Stimulated activated naive CD8-positive, alpha-beta T cell treated with anti-CD3 and anti-CD28 coated beads, Interleukin-15, amount 100 ng/mL, for 72 hours (primary cell): ENCODE results near the gene XAGE2.
"Not testable (repeated sequence)": the region's sequence is repeated elsewhere in the genome, so short reads cannot be mapped to it uniquely, and the experiment has no call there.

ENCODE experiments used
- ATAC-seq: fragments of 150-1000 bp; cut with Tn5 transposase; 2 replicates; pipeline ENCODE4 v1.10.0; 2021; ENCODE audit warnings: mild to moderate bottlenecking, moderate library complexity
- DNase-seq, 2 donors: peaks; one replicate each; pipeline ENCODE4 v3.0.0; 2021 to 2022
- H3K27ac Mint-ChIP-seq, 2 donors: one replicate each; pipeline ENCODE4 v1.8.0; 2022; ENCODE audit warnings: mild to moderate bottlenecking in 2 of 2, mixed read lengths in 2 of 2, moderate library complexity in 2 of 2
- H3K27me3 Mint-ChIP-seq: one replicate; pipeline ENCODE4 v1.8.0; 2022; ENCODE audit warnings: mixed read lengths
- H3K4me1 Mint-ChIP-seq: one replicate; pipeline ENCODE4 v1.8.0; 2022; ENCODE audit warnings: mild to moderate bottlenecking, mixed read lengths
- H3K4me3 Mint-ChIP-seq, 2 donors: one replicate each; pipeline ENCODE4 v1.8.0; 2022; ENCODE audit warnings: mild to moderate bottlenecking in 2 of 2, mixed read lengths in 2 of 2, moderate library complexity in 1 of 2
- H3K9me3 Mint-ChIP-seq, 2 donors: one replicate each; pipeline ENCODE4 v1.8.0; 2022; ENCODE audit warnings: mixed read lengths in 2 of 2

Gene XAGE2, protein sequence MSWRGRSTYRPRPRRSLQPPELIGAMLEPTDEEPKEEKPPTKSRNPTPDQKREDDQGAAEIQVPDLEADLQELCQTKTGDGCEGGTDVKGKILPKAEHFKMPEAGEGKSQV

GRCh38 chrX:52368368-52369055 is at the start of gene XAGE2:
TSS of gene XAGE2 (plus strand) at chrX:52369021. CDS start at chrX:52370015, 994 bp downstream.
- H3K9me3 Mint-ChIP-seq: no peaks in the 10 kb centered on the region
- ATAC-seq (no peak), DNase-seq (no peak)
- no peak within 1 kb of the TSS for H3K27ac Mint-ChIP-seq
- no peaks in the 10 kb centered on the region for H3K27me3 Mint-ChIP-seq
- H3K4me1 Mint-ChIP-seq: no peaks in the 10 kb centered on the region
- H3K4me3 Mint-ChIP-seq: no peak within 1 kb of the TSS

DNA sequence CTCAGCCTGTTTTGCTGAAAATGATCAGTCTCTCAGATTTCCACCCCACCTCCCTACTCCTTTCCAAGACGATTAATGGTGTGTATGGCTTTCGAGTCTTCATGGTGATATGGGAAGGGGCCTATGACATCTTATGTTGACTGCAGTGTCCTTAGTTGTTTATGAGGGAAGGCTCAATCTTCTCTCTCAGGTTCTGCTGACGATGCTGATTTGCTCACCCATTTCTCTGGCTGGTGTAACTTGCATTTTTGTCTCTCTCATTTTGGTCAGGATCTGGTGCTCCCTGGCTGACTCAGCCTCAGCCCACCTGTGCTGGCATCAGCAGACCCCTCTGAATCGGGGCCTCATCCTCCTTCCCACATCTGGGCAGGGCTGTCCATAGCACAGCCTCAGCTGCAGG is 31.4 kb upstream of the XAGE2 start:
- no peaks in the 10 kb centered on the region for H3K4me1 Mint-ChIP-seq
- ATAC-seq (no peak), DNase-seq (no peak)
- peaks cover 27% of the 10 kb centered on the region for H3K27me3 Mint-ChIP-seq
- no peak overlapping the region for H3K4me3 Mint-ChIP-seq
- H3K27ac Mint-ChIP-seq: no peak overlapping the region
- no peaks in the 10 kb centered on the region for H3K9me3 Mint-ChIP-seq

GRCh38 chrX:52341493-52341892 is 27.3 kb upstream of the XAGE2 start:
- H3K27me3 Mint-ChIP-seq: peaks cover 23% of the 10 kb centered on the region
- ATAC-seq (peak; percentile 60), DNase-seq (no peak)
- peaks cover 5% of the 10 kb centered on the region for H3K4me1 Mint-ChIP-seq
- no peaks in the 10 kb centered on the region for H3K9me3 Mint-ChIP-seq
- no peak overlapping the region for H3K27ac Mint-ChIP-seq
- no peak overlapping the region for H3K4me3 Mint-ChIP-seq

DNA sequence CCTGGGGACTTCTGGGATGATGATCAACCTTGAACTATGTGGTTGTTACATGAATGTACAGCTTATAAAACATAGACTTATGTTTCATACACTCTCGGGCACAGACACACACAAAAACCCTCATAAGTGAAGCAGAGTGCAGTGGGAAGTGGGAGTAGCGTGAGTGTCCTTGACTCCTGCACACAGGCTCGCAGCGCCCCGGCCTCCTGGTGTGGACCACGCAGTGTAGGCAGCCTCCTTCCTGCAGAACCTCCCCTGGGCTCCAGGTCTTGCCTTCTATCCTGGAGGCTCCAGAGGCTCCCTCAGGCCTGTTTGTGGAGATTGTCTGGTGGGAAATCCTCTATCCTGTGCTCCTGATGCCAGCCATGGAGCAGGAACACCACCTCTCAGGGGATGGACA is 25.7 kb upstream of the XAGE2 start:
- not testable (repeated sequence) for H3K9me3 Mint-ChIP-seq, ATAC-seq, H3K27ac Mint-ChIP-seq, DNase-seq, H3K4me1 Mint-ChIP-seq, H3K4me3 Mint-ChIP-seq
- peaks cover 15% of the 10 kb centered on the region for H3K27me3 Mint-ChIP-seq

DNA sequence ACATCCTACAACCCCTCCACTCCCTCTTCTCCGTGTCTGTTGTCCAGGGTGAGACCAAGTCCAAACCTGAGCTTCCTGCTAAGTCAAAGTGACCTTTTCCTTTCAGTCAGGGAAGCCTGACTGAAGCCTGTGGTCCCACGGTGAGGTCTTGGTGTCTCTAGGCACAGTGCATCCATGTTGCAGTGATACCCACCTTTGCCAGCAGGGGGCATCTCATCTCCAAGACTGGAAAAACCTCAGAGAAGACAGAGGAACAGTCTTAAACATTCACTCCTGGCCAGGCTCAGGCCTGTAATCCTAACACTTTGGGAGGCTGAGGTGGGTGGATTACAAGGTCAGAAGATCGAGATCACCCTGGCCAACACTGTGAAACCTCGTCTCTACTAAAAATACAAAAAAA is 23.4 kb upstream of the XAGE2 start:
- H3K27me3 Mint-ChIP-seq, H3K4me1 Mint-ChIP-seq, H3K27ac Mint-ChIP-seq, H3K4me3 Mint-ChIP-seq, H3K9me3 Mint-ChIP-seq: not testable (repeated sequence)
- peak; percentile 47 for ATAC-seq
- DNase-seq: peak; percentile 30 to 48

DNA sequence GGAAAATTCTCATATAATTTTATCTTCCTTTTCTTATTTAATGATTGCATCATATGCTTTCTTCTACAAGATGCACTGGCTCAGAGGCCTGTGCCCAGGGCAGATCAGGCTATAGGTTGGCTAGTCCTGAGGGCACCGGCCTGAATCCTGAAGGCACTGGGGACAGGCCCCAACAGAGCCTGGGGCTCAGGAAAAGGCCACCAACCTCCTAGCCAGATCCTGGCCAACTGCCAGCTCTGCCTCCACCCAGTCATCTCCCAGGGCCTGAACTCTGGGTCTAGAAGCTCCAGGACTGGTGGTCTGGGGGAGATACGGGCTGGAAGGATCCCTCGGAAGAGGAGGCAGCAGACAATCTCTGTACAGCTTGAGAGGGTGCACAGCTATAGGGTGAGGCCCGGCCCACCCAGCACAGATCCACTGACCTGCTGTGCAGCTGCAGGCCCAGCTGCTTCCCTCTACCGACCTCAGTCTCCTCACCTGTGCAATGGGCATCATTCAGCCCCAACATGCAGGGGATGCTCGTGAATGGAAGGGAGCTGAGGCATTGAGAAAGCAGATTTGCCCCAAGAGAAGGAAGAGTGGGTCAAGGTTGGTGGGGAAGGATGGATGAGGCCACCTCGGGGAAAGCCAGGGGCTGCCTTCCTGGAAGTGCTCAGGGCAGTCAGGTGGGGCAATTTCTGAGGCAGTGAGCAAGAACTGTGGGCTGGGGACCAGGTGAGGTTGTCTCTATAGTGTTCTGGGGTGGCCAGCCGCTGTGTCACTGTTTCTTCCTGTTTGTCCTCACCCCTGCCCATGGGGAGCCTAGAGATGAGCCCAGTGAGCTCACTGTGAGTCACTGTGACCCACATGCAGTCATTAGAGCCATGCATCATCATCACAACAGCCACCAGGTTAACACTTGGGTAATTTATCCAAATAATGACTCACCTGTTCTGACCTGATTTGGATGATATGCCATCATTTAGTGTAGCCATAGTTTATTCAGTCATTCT is 22.4 kb upstream of the XAGE2 start:
- Mint-ChIP-seq H3K27me3 (no peaks in the 10 kb centered on the region), H3K4me1 (peaks cover 5% of the 10 kb centered on the region), H3K4me3 (no peak overlapping the region), H3K27ac (no peak overlapping the region), H3K9me3 (no peaks in the 10 kb centered on the region)
- ATAC-seq (peak; percentile 89), DNase-seq (peak in 1 of 2 donors; percentile 23)

- H3K27ac Mint-ChIP-seq: no peak overlapping the region
- no peak for ATAC-seq
- no peak overlapping the region for H3K4me3 Mint-ChIP-seq
- H3K4me1 Mint-ChIP-seq: peaks cover 5% of the 10 kb centered on the region
- H3K27me3 Mint-ChIP-seq: no peaks in the 10 kb centered on the region
- no peak for DNase-seq
- H3K9me3 Mint-ChIP-seq: no peaks in the 10 kb centered on the region
Measured at GRCh38 chrX:52349681-52350080, 19.1 kb upstream of the XAGE2 start.

DNA sequence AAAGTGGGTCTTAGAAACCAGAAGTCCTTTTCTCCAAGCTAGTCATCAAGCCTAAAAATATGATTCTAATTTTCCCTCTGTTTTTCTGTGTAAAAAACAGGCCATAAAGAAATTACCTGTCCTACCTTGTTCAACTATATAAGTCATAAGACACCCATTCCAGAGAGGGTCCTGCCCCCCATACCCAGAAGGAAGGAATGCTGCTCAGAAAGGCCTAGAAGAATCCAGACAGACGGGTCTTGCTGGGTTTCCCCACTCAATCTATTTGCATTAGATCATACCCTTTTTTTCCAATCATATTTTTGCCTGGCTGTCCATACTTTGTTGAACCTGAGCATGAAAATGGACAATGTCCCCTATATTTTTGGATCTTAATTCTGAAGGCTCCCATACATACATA is 16.3 kb upstream of the XAGE2 start:
- Mint-ChIP-seq H3K27me3 (no peaks in the 10 kb centered on the region), H3K9me3 (no peaks in the 10 kb centered on the region), H3K4me1 (no peaks in the 10 kb centered on the region), H3K27ac (peak overlapping the region in 1 of 2 donors; percentile 12), H3K4me3 (no peak overlapping the region)
- ATAC-seq (no peak), DNase-seq (no peak)

- DNase-seq (no peak), ATAC-seq (no peak)
- Mint-ChIP-seq H3K27me3 (no peaks in the 10 kb centered on the region), H3K4me3 (no peak overlapping the region), H3K27ac (no peak overlapping the region), H3K9me3 (no peaks in the 10 kb centered on the region), H3K4me1 (no peaks in the 10 kb centered on the region)
Measured at GRCh38 chrX:52353838-52354237, 15.0 kb upstream of the XAGE2 start.

DNA sequence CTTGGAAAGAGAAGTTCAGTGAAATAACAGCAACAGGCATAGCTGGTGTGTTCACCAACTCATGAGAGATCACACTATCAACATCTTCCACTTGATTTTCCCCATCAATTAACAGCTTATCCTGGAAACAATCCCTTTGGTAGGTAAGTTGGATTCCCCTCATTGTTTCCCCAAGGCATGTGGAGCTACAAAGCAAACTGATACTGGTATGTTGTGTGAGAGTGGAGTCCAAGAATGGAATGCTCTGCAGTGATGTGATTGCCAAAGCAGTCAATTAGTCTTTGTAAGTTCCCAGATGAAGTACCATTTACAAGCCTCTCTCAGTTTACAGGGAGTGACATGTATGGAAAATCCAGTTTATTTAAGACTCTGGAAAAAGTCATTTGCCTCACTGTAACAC is 13.7 kb upstream of the XAGE2 start:
- Mint-ChIP-seq H3K27me3 (no peaks in the 10 kb centered on the region), H3K4me3 (no peak overlapping the region), H3K4me1 (no peaks in the 10 kb centered on the region), H3K9me3 (no peaks in the 10 kb centered on the region), H3K27ac (no peak overlapping the region)
- DNase-seq (no peak), ATAC-seq (no peak)

DNA sequence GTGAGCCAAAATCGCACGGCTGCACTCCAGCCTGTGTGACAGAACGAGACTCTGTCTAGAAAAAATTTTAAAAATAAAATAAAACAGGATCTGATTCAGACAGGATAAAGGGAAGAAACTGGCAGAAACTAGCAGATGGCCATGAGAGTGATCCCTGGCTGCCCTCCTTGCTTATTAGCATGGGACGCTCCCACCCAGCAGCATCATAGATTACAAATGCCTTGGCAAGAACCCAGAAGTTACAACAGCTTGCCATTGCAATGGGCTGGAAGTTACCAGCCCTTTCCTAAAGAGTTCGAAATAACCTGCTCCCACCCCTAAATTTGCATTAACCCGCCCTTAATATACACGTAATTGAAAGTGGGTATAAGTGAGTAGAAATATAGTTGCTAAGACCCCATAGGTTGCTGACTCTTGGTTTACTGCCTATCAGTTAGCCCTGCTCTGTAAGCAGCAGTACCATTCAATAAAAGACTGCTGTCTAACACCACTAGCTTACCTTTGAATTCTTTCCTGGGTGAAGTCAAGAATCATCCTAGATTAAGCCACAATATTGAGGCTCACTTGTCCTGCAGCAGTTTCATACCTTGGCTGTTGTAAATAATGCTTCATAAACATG is 9.1 kb upstream of the XAGE2 start:
- H3K4me3 Mint-ChIP-seq: no peak overlapping the region
- no peaks in the 10 kb centered on the region for H3K9me3 Mint-ChIP-seq
- no peak for ATAC-seq
- no peak overlapping the region for H3K27ac Mint-ChIP-seq
- DNase-seq: no peak
- no peaks in the 10 kb centered on the region for H3K4me1 Mint-ChIP-seq
- H3K27me3 Mint-ChIP-seq: no peaks in the 10 kb centered on the region

DNA sequence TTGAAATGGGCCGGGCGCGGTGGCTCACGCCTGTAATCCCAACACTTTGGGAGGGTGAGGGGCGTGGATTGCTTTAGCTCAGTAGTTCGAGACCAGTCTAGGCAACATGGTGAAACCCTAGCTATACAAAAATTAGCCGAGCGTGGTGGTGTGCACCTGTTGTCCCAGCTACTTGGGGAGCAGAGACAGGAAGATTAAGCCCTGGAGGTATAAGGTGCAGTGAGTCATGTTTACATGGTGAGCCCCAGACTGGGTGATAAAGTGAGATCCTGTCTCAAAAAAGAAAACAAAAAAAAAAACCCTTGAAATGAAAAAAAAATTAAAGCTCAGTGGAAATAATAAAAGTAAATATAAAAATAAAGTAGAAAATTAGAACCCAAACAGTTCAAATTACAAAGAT is 6.9 kb upstream of the XAGE2 start:
- H3K27ac Mint-ChIP-seq: no peak overlapping the region
- no peaks in the 10 kb centered on the region for H3K9me3 Mint-ChIP-seq
- no peaks in the 10 kb centered on the region for H3K4me1 Mint-ChIP-seq
- DNase-seq (no peak), ATAC-seq (no peak)
- no peaks in the 10 kb centered on the region for H3K27me3 Mint-ChIP-seq
- no peak overlapping the region for H3K4me3 Mint-ChIP-seq

- DNase-seq: no peak
- Mint-ChIP-seq H3K9me3 (no peaks in the 10 kb centered on the region), H3K27ac (no peak overlapping the region), H3K4me1 (no peaks in the 10 kb centered on the region), H3K4me3 (no peak overlapping the region), H3K27me3 (no peaks in the 10 kb centered on the region)
- ATAC-seq: no peak
Measured at GRCh38 chrX:52363247-52363883, 5.5 kb upstream of the XAGE2 start.

GRCh38 chrX:52378870-52379269 is 10.0 kb downstream of the XAGE2 start:
- no peak for DNase-seq

DNA sequence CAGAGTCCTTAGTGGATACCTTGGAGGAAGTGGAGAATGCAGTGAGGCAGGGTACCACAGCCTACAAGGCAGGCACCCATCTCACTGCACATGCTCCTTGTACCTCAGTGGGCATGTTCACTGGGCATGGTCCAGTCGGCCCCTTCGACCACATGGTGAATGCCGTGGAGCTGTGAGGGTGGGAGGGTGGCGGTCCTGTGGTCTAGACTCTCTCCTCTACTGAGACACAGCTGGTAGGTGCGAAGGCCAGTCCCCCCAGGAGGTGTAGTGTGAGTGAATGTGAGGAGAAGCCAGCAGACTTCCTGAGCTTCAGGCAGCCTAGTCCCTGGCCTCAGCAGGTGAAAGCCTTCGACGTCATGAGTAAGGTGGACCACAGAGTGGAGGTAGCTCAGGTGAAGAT is 12.2 kb downstream of the XAGE2 start:
- no peak for ATAC-seq
- no peaks in the 10 kb centered on the region for H3K27me3 Mint-ChIP-seq
- no peak overlapping the region for H3K27ac Mint-ChIP-seq
- H3K4me1 Mint-ChIP-seq: no peaks in the 10 kb centered on the region
- no peak for DNase-seq
- H3K4me3 Mint-ChIP-seq: no peak overlapping the region
- no peaks in the 10 kb centered on the region for H3K9me3 Mint-ChIP-seq

More at GRCh38 chrX:52378870-52379269, 10.0 kb downstream of the XAGE2 start:
- no peaks in the 10 kb centered on the region for H3K27me3 Mint-ChIP-seq
- H3K4me1 Mint-ChIP-seq: no peaks in the 10 kb centered on the region
- ATAC-seq: no peak
- H3K4me3 Mint-ChIP-seq: no peak overlapping the region
- H3K27ac Mint-ChIP-seq: no peak overlapping the region
- H3K9me3 Mint-ChIP-seq: no peaks in the 10 kb centered on the region
